H1 (cell line): ENCODE results near the gene NAV2. TPM values are rescaled to one million over a fixed set of nuclear protein-coding genes. Genes with fewer than 3 reads are reported as not detected.

Experiments
- CTCF ChIA-PET: fragments of 300-600 bp; sonication (Branson Sonifier 250); formaldehyde crosslinking; loops from one replicate; lab custom pipeline; 2021; ENCODE audit not compliant: partially characterized antibody; lab: Charles Lee
- POLR2A ChIA-PET: fragments of 300-600 bp; sonication (Branson Sonifier 250); formaldehyde crosslinking; loops from one replicate; lab custom pipeline; 2021; ENCODE audit warnings: inconsistent platforms; ENCODE audit not compliant: partially characterized antibody; lab: Charles Lee
- DNase-seq, 2 experiments: peaks; one replicate each; pipeline versions ENCODE4 v3.0.0 to v3.0.0-alpha.2; 2010 to 2022; ENCODE audit warnings: low spot score in 2 of 2, low read depth in 1 of 2, mixed read lengths in 1 of 2
- FAIRE-seq: peaks from 2 replicates; lab custom pipeline; 2011; peaks lifted over from hg19 to GRCh38; lab: Jason Lieb, UNC
- H2AFZ ChIP-seq: 2 replicates; pipeline ENCODE4 v1.8.1; 2012; ENCODE audit warnings: low read length, inconsistent platforms
- H2AK5ac ChIP-seq: 2 replicates; pipeline ENCODE4 v1.6.1; 2013; ENCODE audit warnings: low read depth, low read length
- H2BK120ac ChIP-seq: replicated peaks from 2 replicates; pipeline ENCODE3; 2013; ENCODE audit warnings: low read depth, low read length, inconsistent platforms
- H2BK12ac ChIP-seq: 2 replicates; pipeline ENCODE4 v1.6.1; 2013; ENCODE audit warnings: low read depth, low read length
- H2BK15ac ChIP-seq: 2 replicates; pipeline ENCODE4 v1.6.1; 2013; ENCODE audit warnings: low read length
- H2BK20ac ChIP-seq: 2 replicates; pipeline ENCODE4 v1.6.1; 2013; ENCODE audit warnings: low read length
- H2BK5ac ChIP-seq: 2 replicates; pipeline ENCODE4 v1.6.1; 2013; ENCODE audit warnings: low read depth, low read length
- H3K14ac ChIP-seq: 2 replicates; pipeline ENCODE4 v1.6.1; 2013; ENCODE audit warnings: inconsistent platforms; ENCODE audit not compliant: insufficient read length
- H3K18ac ChIP-seq: 2 replicates; pipeline ENCODE4 v1.6.1; 2013; ENCODE audit warnings: low read length; ENCODE audit errors: extremely low read depth
- H3K23ac ChIP-seq: 2 replicates; pipeline ENCODE4 v1.6.1; 2013; ENCODE audit warnings: inconsistent platforms; ENCODE audit not compliant: insufficient read length
- H3K23me2 ChIP-seq: 2 replicates; pipeline ENCODE4 v1.6.1; 2013; ENCODE audit warnings: low read depth, low read length
- H3K27ac ChIP-seq: 2 replicates; pipeline ENCODE4 v1.6.1; 2011; ENCODE audit warnings: low read depth, low read length, inconsistent platforms
- H3K27me3 ChIP-seq, 4 experiments: replicated peaks in 1 of 4; 1 replicate in 1 of 4; 2 replicates in 3 of 4; pipeline versions ENCODE4 v1.6.1 to v1.8.1; 2011 to 2013; ENCODE audit warnings: low read length in 3 of 4, mild to moderate bottlenecking in 3 of 4, inconsistent platforms in 2 of 4, mixed read lengths in 2 of 4, moderate library complexity in 1 of 4; ENCODE audit not compliant: control insufficient read depth in 3 of 4, insufficient read depth in 3 of 4; ENCODE audit errors: extremely low read depth in 1 of 4
- H3K36me3 ChIP-seq, 4 experiments: 2 replicates each; pipeline versions ENCODE4 v1.6.1 to v1.8.1; 2011 to 2013; ENCODE audit warnings: mild to moderate bottlenecking in 4 of 4, low read length in 3 of 4, moderate library complexity in 2 of 4, control low read depth in 1 of 4, inconsistent platforms in 1 of 4; ENCODE audit not compliant: insufficient read depth in 4 of 4, control insufficient read depth in 2 of 4
- H3K4ac ChIP-seq: replicated peaks from 2 replicates; pipeline ENCODE3; 2013; ENCODE audit warnings: low read length, low read depth, mixed read lengths, inconsistent platforms; ENCODE audit not compliant: insufficient read length
- H3K4me1 ChIP-seq, 4 experiments: replicated peaks in 1 of 4; 1 replicate in 1 of 4; 2 replicates in 3 of 4; pipeline versions ENCODE4 v1.6.1 to v1.8.1; 2011 to 2013; ENCODE audit warnings: low read length in 3 of 4, inconsistent platforms in 2 of 4, mixed read lengths in 1 of 4; ENCODE audit not compliant: insufficient read depth in 4 of 4, control insufficient read depth in 3 of 4
- H3K4me2 ChIP-seq, 2 experiments: 2 replicates each; pipeline versions ENCODE4 v1.6.1 to v1.8.1; 2011 to 2013; ENCODE audit warnings: low read depth in 2 of 2, low read length in 2 of 2, control low read depth in 1 of 2, inconsistent platforms in 1 of 2, mild to moderate bottlenecking in 1 of 2; ENCODE audit not compliant: insufficient read depth in 1 of 2
- H3K4me3 ChIP-seq, 4 experiments: fragments of 200-600, 300-600 bp in 1 of 4; sonication (generic), shearing (Covaris generic), sonication (Bioruptor Twin) in 1 of 4; 2 replicates each; pipeline versions ENCODE4 v1.5.1 to v1.8.1; 2011 to 2016; ENCODE audit warnings: low read length in 4 of 4, low read depth in 3 of 4, control low read depth in 2 of 4, inconsistent platforms in 2 of 4, mild to moderate bottlenecking in 2 of 4, mixed read lengths in 1 of 4, moderate library complexity in 1 of 4; ENCODE audit not compliant: insufficient read depth in 2 of 4; ENCODE audit errors: extremely low read depth in 1 of 4
- H3K56ac ChIP-seq: replicated peaks from 2 replicates; pipeline ENCODE3; 2013; ENCODE audit warnings: low read depth, mild to moderate bottlenecking, mixed read lengths, low read length, inconsistent platforms; ENCODE audit not compliant: insufficient read length
- H3K79me1 ChIP-seq: 2 replicates; pipeline ENCODE4 v1.6.1; 2013; ENCODE audit warnings: low read depth, low read length, control low read depth
- H3K79me2 ChIP-seq, 2 experiments: 2 replicates each; pipeline versions ENCODE4 v1.6.1 to v1.8.1; 2012 to 2013; ENCODE audit warnings: low read length in 2 of 2, mild to moderate bottlenecking in 2 of 2, inconsistent platforms in 1 of 2; ENCODE audit not compliant: insufficient read depth in 2 of 2, control insufficient read depth in 1 of 2
- H3K9ac ChIP-seq, 4 experiments: replicated peaks in 1 of 4; 1 replicate in 1 of 4; 2 replicates in 3 of 4; pipeline versions ENCODE4 v1.6.1 to v1.8.1; 2011 to 2013; ENCODE audit warnings: low read depth in 3 of 4, low read length in 3 of 4, control low read depth in 2 of 4, mild to moderate bottlenecking in 2 of 4, moderate library complexity in 2 of 4, inconsistent platforms in 1 of 4; ENCODE audit errors: extremely low read depth in 1 of 4
- H3K9me3 ChIP-seq, 2 experiments: 2 replicates each; pipeline versions ENCODE4 v1.6.1 to v1.8.1; 2012 to 2013; ENCODE audit warnings: mild to moderate bottlenecking in 2 of 2, moderate library complexity in 2 of 2, control low read depth in 1 of 2, inconsistent platforms in 1 of 2, low read depth in 1 of 2, low read length in 1 of 2, mixed read lengths in 1 of 2; ENCODE audit not compliant: insufficient read depth in 2 of 2
- H4K20me1 ChIP-seq, 2 experiments: replicated peaks in 1 of 2; 2 replicates each; pipeline versions ENCODE3 to v1.8.1; 2011 to 2013; ENCODE audit warnings: inconsistent platforms in 2 of 2, low read length in 2 of 2, mild to moderate bottlenecking in 1 of 2; ENCODE audit not compliant: insufficient read depth in 2 of 2, control insufficient read depth in 1 of 2
- H4K5ac ChIP-seq: 2 replicates; pipeline ENCODE4 v1.6.1; 2013; ENCODE audit warnings: low read length, low read depth, mixed read lengths, inconsistent platforms; ENCODE audit not compliant: insufficient read length
- H4K8ac ChIP-seq: 2 replicates; pipeline ENCODE4 v1.8.0; 2013; ENCODE audit warnings: mild to moderate bottlenecking, moderate library complexity, low read length, inconsistent platforms; ENCODE audit not compliant: insufficient read depth; ENCODE audit errors: extremely low read depth
- H4K91ac ChIP-seq: replicated peaks from 2 replicates; pipeline ENCODE3; 2013; ENCODE audit warnings: low read length, mixed read lengths, inconsistent platforms; ENCODE audit not compliant: insufficient read length
- FOSL1 ChIP-seq: IDR thresholded peaks from 2 replicates; pipeline ENCODE4 v1.6.1; 2011; ENCODE audit warnings: mild to moderate bottlenecking, low read depth, low read length, moderate library complexity; ENCODE audit not compliant: insufficient read depth
- GTF2F1 ChIP-seq: IDR thresholded peaks from 2 replicates; pipeline ENCODE4 v1.6.1; 2012; ENCODE audit warnings: low read depth, low read length, improper control_type of control experiment, borderline replicate concordance
- JUN ChIP-seq: IDR thresholded peaks from 2 replicates; pipeline ENCODE4 v1.6.1; 2011; ENCODE audit warnings: low read depth, mild to moderate bottlenecking, improper control_type of control experiment, low read length
- KDM1A ChIP-seq: fragments of 200-600, 300-600 bp; sonication (generic); IDR thresholded peaks from 2 replicates; pipeline ENCODE4 v1.7.1; 2016; ENCODE audit warnings: mild to moderate bottlenecking, low read length, borderline replicate concordance
- KDM5A ChIP-seq: fragments of 200-600 bp; IDR thresholded peaks from 2 replicates; pipeline ENCODE4 v1.7.1; 2012; ENCODE audit warnings: mild to moderate bottlenecking, low read length, inconsistent platforms, mixed read lengths
- POLR2A ChIP-seq, 2 experiments: IDR thresholded peaks; 1 replicate in 1 of 2; 2 replicates in 1 of 2; pipeline ENCODE4 v1.6.1; 2011; ENCODE audit warnings: low read depth in 2 of 2, low read length in 2 of 2, mild to moderate bottlenecking in 2 of 2; ENCODE audit errors: control extremely low read depth in 1 of 2
- SIN3A ChIP-seq, 2 experiments: IDR thresholded peaks in 1 of 2; conservative IDR thresholded peaks in 1 of 2; 2 replicates each; pipeline ENCODE4 v1.6.1; 2011 to 2012; ENCODE audit warnings: low read length in 2 of 2, improper control_type of control experiment in 1 of 2, low read depth in 1 of 2, mild to moderate bottlenecking in 1 of 2
- SIX5 ChIP-seq: IDR thresholded peaks from 2 replicates; pipeline ENCODE4 v1.6.1; 2011; ENCODE audit warnings: mild to moderate bottlenecking, low read depth, low read length
- SP1 ChIP-seq: IDR thresholded peaks from 2 replicates; pipeline ENCODE4 v1.6.1; 2011; ENCODE audit warnings: low read depth, low read length
- SUZ12 ChIP-seq: fragments of 200-600 bp; sonication (generic); IDR thresholded peaks from 2 replicates; pipeline ENCODE4 v1.6.1; 2012; ENCODE audit warnings: mild to moderate bottlenecking, inconsistent platforms, low read length, moderate library complexity, mixed read lengths
- TCF12 ChIP-seq: IDR thresholded peaks from 2 replicates; pipeline ENCODE4 v1.6.1; 2011; ENCODE audit warnings: low read depth, mild to moderate bottlenecking, low read length
- USF2 ChIP-seq: IDR thresholded peaks from 2 replicates; pipeline ENCODE4 v1.6.1; 2011; ENCODE audit warnings: low read length, improper control_type of control experiment
- YY1 ChIP-seq: IDR thresholded peaks from 2 replicates; pipeline ENCODE4 v1.6.1; 2011; ENCODE audit warnings: low read depth, mild to moderate bottlenecking, low read length
- ZNF274 ChIP-seq: IDR thresholded peaks from 2 replicates; pipeline ENCODE4 v1.7.0; 2012; ENCODE audit warnings: low read length, borderline replicate concordance; ENCODE audit errors: extremely low read depth
- polyA plus RNA-seq, 7 experiments: library from polyadenylated mRNA; depleted of rRNA in 3 of 7; stranded (reverse) in 5 of 7; unstranded in 2 of 7; fragments of >200 nt in 5 of 7; fragments of 200-250 nt in 2 of 7; gene quantifications; 1 replicate in 5 of 7; 2 replicates in 1 of 7; 4 replicates in 1 of 7; pipeline versions ENCODE4 v1.2.1 to v1.2.3, GENCODE V29; 2011 to 2013; ENCODE audit warnings: missing spikeins in 2 of 7, mixed read lengths in 2 of 7
- total RNA-seq: library from RNA; stranded (reverse); fragmentation: NEBNext Ultra II Directional; extraction: Animal tissue kit (Norgen Biotek cat#: 25700); gene quantifications from 2 replicates; pipeline ENCODE4 v1.2.1, GENCODE V29; 2021

The NAV2 gene
- total and polyA plus RNA-seq, 2 of the 8 experiments (the other 6 are each of a cell fraction or from before 2014, with no cell fraction given) = 35.6 to 73.6 TPM

- Histone ChIP-seq H3K9me3 (no peaks in the 10 kb centered on the region), H3K14ac (no peak overlapping the region), H3K36me3 (peaks cover 10 to 41% (median 31%) of the 10 kb centered on the region in 4 experiments), H2BK15ac (no peak overlapping the region), H3K79me2 (peaks cover 0 to 4% of the 10 kb centered on the region in 2 experiments; a peak in 1 of 4 replicates), H3K23me2 (no peaks in the 10 kb centered on the region), H4K5ac (no peak overlapping the region), H2BK5ac (no peak overlapping the region), H4K91ac (no peak overlapping the region), H2BK20ac (no peak overlapping the region), H4K8ac (no peak overlapping the region), H3K4me1 (no peaks in the 10 kb centered on the region; a peak in 1 of 7 replicates), H3K23ac (no peak overlapping the region), H3K27me3 (no peaks in the 10 kb centered on the region), H3K9ac (no peak overlapping the region), H3K4ac (no peak overlapping the region), H3K79me1 (no peaks in the 10 kb centered on the region; the same call in 1 of the 2 replicates), H3K56ac (no peak overlapping the region), H4K20me1 (peaks cover 0 to 2% of the 10 kb centered on the region in 2 experiments), H2BK120ac (no peak overlapping the region), H2AFZ (no peak overlapping the region), H3K18ac (no peak overlapping the region), H3K4me2 (no peak overlapping the region), H2AK5ac (no peak overlapping the region), H3K4me3 (no peak overlapping the region), H2BK12ac (no peak overlapping the region), H3K27ac (no peak overlapping the region)
- DNase-seq = no peak
- FAIRE-seq = no peak
- POLR2A ChIA-PET = no interaction called here
- CTCF ChIA-PET = interaction anchor here (1.3 to 2.2 kb wide), 2 partner anchors 9 to 23 kb away, joined by 4 to 8 read pairs; no protein-coding TSS in a partner anchor
- no peak for TF ChIP-seq TCF12
- no peak for TF ChIP-seq SIX5
- no peak for TF ChIP-seq ZNF274
- TF ChIP-seq SIN3A (conservative IDR thresholded peaks at IDR 0.05 in 1 of 2, IDR thresholded peaks at IDR 0.05 in 1 of 2; ENCODE audit: low read depth in 1 of 2, low read length in 2 of 2) = no peak
- no peak for TF ChIP-seq YY1
- no peak for TF ChIP-seq USF2
- no peak for TF ChIP-seq JUN
- TF ChIP-seq KDM1A = no peak
- TF ChIP-seq GTF2F1 = no peak
- no peak for TF ChIP-seq POLR2A (IDR thresholded peaks at IDR 0.05; ENCODE audit: control extremely low read depth in 1 of 2, low read depth in 2 of 2, low read length in 2 of 2)
- TF ChIP-seq KDM5A = no peak
- no peak for TF ChIP-seq FOSL1
- no peak for TF ChIP-seq SUZ12
- no peak for TF ChIP-seq SP1
These were observed 167.4 kb downstream of the NAV2 start for GRCh38 chr11:19880088-19880345.
